ENCODE data around the gene SF3B2. TPM values are rescaled to one million over a fixed set of nuclear protein-coding genes. Genes with fewer than 3 reads are reported as not detected.
A peak's percentile ranks its signal among the peaks of the same experiment; 100 is the strongest.

SF3B2 gene
- polyA plus RNA-seq, 1 of the 3 experiments (the other 2 are of a cell fraction): 128 TPM

DNA sequence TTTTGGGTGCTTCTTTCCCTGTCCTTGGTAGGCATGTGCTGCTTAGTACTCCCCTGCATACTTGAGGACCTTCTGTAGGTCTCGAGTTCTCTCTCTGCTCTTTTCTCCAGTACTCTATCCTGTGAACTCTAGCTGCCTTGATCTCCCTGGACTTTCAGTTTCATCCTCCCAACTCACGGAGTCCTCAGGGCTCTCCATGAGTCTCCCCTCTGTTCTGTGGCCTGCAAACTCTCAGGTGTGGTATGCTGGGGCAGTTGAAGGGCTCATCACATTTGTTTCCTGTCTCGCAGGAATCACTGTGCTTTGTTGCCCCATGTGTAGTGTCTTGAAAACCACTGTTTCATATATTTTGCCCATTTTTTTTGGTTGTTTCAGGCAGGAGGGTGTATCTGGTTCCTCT lies 14.6 kb downstream of the SF3B2 start:
- DNase-seq: no peak
- Histone ChIP-seq H3K4me2 (no peak overlapping the region), H3K9ac (no peak overlapping the region), H4K20me1 (ENCODE audit: insufficient read depth) (peaks cover 12% of the 10 kb centered on the region), H3K9me2 (no peaks in the 10 kb centered on the region), H3K4me3 (ENCODE audit: low read depth in 2 of 2, low read length in 1 of 2) (no peak overlapping the region), H3K36me3 (replicated peaks in 1 of 2; ENCODE audit: control insufficient read depth in 1 of 2, insufficient read depth in 2 of 2, low read length in 1 of 2) (peaks cover 67% of the 10 kb centered on the region in 2 experiments), H3K79me2 (ENCODE audit: insufficient read depth) (peaks cover 52% of the 10 kb centered on the region), H3K27ac (ENCODE audit: low read depth in 2 of 2, low read length in 1 of 2) (peak overlapping the region in 1 of 2 experiments; percentile 12; a peak in 2 of 4 replicates), H2AFZ (ENCODE audit: low read depth) (no peak overlapping the region), H3K27me3 (ENCODE audit: insufficient read depth) (no peaks in the 10 kb centered on the region), H3K4me1 (ENCODE audit: control insufficient read depth in 1 of 2, insufficient read depth in 2 of 2, low read depth in 1 of 2, low read length in 1 of 2) (peaks cover 12 to 20% of the 10 kb centered on the region in 2 experiments; a peak in 3 of 4 replicates), H3K9me3 (no peaks in the 10 kb centered on the region), H3F3A (replicated peaks; ENCODE audit: insufficient read depth) (peaks cover 73% of the 10 kb centered on the region)
- ChIA-PET POLR2A (no interaction called here), CTCF (interaction anchor here (1.3 to 8.2 kb wide), 6 partner anchors 13 to 68 kb away, joined by 5 to 101 read pairs (median 44); partner anchors contain the start of gene SF3B2)
- no peak for TF ChIP-seq CHD2 (IDR thresholded peaks at IDR 0.05; ENCODE audit: low read length, partially characterized antibody)
- 98% methylated on average over 3 of the region's 3 CpGs for WGBS (ENCODE audit: low lambda C conversion rate)

GRCh38 chr11:66067640-66068039 lies 15.5 kb downstream of the SF3B2 start:
- peaks cover 20 to 25% of the 10 kb centered on the region in 2 experiments; a peak in 3 of 4 replicates for H3K4me1 ChIP-seq (ENCODE audit: control insufficient read depth in 1 of 2, insufficient read depth in 2 of 2, low read depth in 1 of 2, low read length in 1 of 2)
- H4K20me1 ChIP-seq (ENCODE audit: insufficient read depth): peaks cover 20% of the 10 kb centered on the region
- no peak overlapping the region for H3K4me2 ChIP-seq
- peak overlapping the region; percentile 2 to 60; a peak in 3 of 4 replicates for H3K27ac ChIP-seq (ENCODE audit: low read depth in 2 of 2, low read length in 1 of 2)
- no peaks in the 10 kb centered on the region for H3K27me3 ChIP-seq (ENCODE audit: insufficient read depth)
- TF ChIP-seq RCOR1 (IDR thresholded peaks at IDR 0.05; ENCODE audit: low read length) (no peak), PBX3 (IDR thresholded peaks at IDR 0.05) (no peak), YY1 (IDR thresholded peaks at IDR 0.05; ENCODE audit: low read depth) (no peak), FOXJ3 (CRISPR knock-in tag; IDR thresholded peaks at IDR 0.05) (no peak)
- TF ChIP-seq, protein P1, sequence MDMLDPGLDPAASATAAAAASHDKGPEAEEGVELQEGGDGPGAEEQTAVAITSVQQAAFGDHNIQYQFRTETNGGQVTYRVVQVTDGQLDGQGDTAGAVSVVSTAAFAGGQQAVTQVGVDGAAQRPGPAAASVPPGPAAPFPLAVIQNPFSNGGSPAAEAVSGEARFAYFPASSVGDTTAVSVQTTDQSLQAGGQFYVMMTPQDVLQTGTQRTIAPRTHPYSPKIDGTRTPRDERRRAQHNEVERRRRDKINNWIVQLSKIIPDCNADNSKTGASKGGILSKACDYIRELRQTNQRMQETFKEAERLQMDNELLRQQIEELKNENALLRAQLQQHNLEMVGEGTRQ (IDR thresholded peaks at IDR 0.05; ENCODE audit: borderline replicate concordance, low read depth, low read length): no peak
- TF ChIP-seq, protein P2, sequence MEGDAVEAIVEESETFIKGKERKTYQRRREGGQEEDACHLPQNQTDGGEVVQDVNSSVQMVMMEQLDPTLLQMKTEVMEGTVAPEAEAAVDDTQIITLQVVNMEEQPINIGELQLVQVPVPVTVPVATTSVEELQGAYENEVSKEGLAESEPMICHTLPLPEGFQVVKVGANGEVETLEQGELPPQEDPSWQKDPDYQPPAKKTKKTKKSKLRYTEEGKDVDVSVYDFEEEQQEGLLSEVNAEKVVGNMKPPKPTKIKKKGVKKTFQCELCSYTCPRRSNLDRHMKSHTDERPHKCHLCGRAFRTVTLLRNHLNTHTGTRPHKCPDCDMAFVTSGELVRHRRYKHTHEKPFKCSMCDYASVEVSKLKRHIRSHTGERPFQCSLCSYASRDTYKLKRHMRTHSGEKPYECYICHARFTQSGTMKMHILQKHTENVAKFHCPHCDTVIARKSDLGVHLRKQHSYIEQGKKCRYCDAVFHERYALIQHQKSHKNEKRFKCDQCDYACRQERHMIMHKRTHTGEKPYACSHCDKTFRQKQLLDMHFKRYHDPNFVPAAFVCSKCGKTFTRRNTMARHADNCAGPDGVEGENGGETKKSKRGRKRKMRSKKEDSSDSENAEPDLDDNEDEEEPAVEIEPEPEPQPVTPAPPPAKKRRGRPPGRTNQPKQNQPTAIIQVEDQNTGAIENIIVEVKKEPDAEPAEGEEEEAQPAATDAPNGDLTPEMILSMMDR (IDR thresholded peaks at IDR 0.05): no peak
- H3K9ac ChIP-seq: no peak overlapping the region
- ChIA-PET POLR2A (no interaction called here), CTCF (interaction anchor here (1.0 to 8.2 kb wide), 24 partner anchors 8 to 356 kb away, joined by 3 to 101 read pairs (median 7); partner anchors contain the start of genes CCDC85B, CST6, KAT5 and RAB1B)
- H3K4me3 ChIP-seq (ENCODE audit: low read depth in 2 of 2, low read length in 1 of 2): no peak overlapping the region
- no peaks in the 10 kb centered on the region for H3K9me2 ChIP-seq
- H3K9me3 ChIP-seq: no peaks in the 10 kb centered on the region
- H3K79me2 ChIP-seq (ENCODE audit: insufficient read depth): peaks cover 56% of the 10 kb centered on the region
- DNase-seq: no peak
- 100% methylated on average over 4 of the region's 4 CpGs for WGBS (ENCODE audit: low lambda C conversion rate)
- H3F3A ChIP-seq (replicated peaks; ENCODE audit: insufficient read depth): peaks cover 69% of the 10 kb centered on the region
- H2AFZ ChIP-seq (ENCODE audit: low read depth): no peak overlapping the region
- H3K36me3 ChIP-seq (replicated peaks in 1 of 2; ENCODE audit: control insufficient read depth in 1 of 2, insufficient read depth in 2 of 2, low read length in 1 of 2): peaks cover 59 to 60% of the 10 kb centered on the region in 2 experiments

All from SK-N-SH (cell line).